Measurements from ENCODE around the gene TANC1.

GRCh38 chr2:158934170-158934569 is 34.3 kb upstream of the TANC1 start:
- TF ChIP-seq GATA1 (IDR thresholded peaks at IDR 0.05; ENCODE audit: low read depth, low read length) (no peak), POLR2A (IDR thresholded peaks at IDR 0.05; ENCODE audit: low read length) (no peak)

All from erythroblast (primary cell).